Keratinocyte (primary cell): ENCODE data around the gene ACBD3. TPM values are rescaled to one million over a fixed set of nuclear protein-coding genes. Genes with fewer than 3 reads are reported as not detected.

Experiments
- DNase-seq: peaks from one replicate; pipeline ENCODE4 v3.0.0-alpha.2; 2011; ENCODE audit warnings: low read depth, missing footprints, low spot score
- FAIRE-seq: peaks from 2 replicates; lab custom pipeline; 2011; peaks lifted over from hg19 to GRCh38; lab: Jason Lieb, UNC
- H2AFZ ChIP-seq: 2 replicates; pipeline ENCODE4 v1.6.0; 2012; ENCODE audit warnings: low read length, control low read depth, inconsistent platforms; ENCODE audit not compliant: control insufficient read depth
- H3K27ac ChIP-seq: 2 replicates; pipeline ENCODE4 v1.5.1; 2011; ENCODE audit warnings: low read length; ENCODE audit not compliant: control insufficient read depth, insufficient read depth
- H3K27me3 ChIP-seq: 3 replicates; pipeline ENCODE4 v1.6.0; 2011; ENCODE audit warnings: low read length; ENCODE audit not compliant: control insufficient read depth, insufficient read depth; ENCODE audit errors: extremely low read depth
- H3K36me3 ChIP-seq, 2 experiments: 2 replicates in 1 of 2; 3 replicates in 1 of 2; pipeline ENCODE4 v1.5.1; 2011; ENCODE audit warnings: low read length in 2 of 2, mild to moderate bottlenecking in 1 of 2; ENCODE audit not compliant: control insufficient read depth in 2 of 2, insufficient read depth in 2 of 2; ENCODE audit errors: extremely low read depth in 1 of 2
- H3K4me1 ChIP-seq: 3 replicates; pipeline ENCODE4 v1.5.1; 2011; ENCODE audit warnings: low read length; ENCODE audit not compliant: control insufficient read depth, insufficient read depth; ENCODE audit errors: extremely low read depth
- H3K4me2 ChIP-seq: 3 replicates; pipeline ENCODE4 v1.6.0; 2011; ENCODE audit warnings: low read depth, low read length; ENCODE audit not compliant: control insufficient read depth, insufficient read depth; ENCODE audit errors: extremely low read depth
- H3K4me3 ChIP-seq, 3 experiments: fragments of 200-600 bp in 1 of 3; sonication (generic) in 1 of 3; 2 replicates in 2 of 3; 3 replicates in 1 of 3; pipeline ENCODE4 v1.5.1; 2011 to 2016; ENCODE audit warnings: low read length in 3 of 3, mild to moderate bottlenecking in 3 of 3, control low read depth in 2 of 3, inconsistent platforms in 1 of 3, low read depth in 1 of 3, mixed read lengths in 1 of 3, mixed run types in 1 of 3, moderate library complexity in 1 of 3; ENCODE audit not compliant: control insufficient read depth in 2 of 3, insufficient read depth in 2 of 3; ENCODE audit errors: extremely low read depth in 1 of 3
- H3K79me2 ChIP-seq: 2 replicates; pipeline ENCODE4 v1.6.0; 2012; ENCODE audit warnings: low read length; ENCODE audit not compliant: control insufficient read depth, insufficient read depth
- H3K9ac ChIP-seq: 3 replicates; pipeline ENCODE4 v1.6.0; 2011; ENCODE audit warnings: low read length; ENCODE audit not compliant: control insufficient read depth, insufficient read depth; ENCODE audit errors: extremely low read depth
- H3K9me1 ChIP-seq: 3 replicates; pipeline ENCODE4 v1.6.0; 2011; ENCODE audit warnings: low read length; ENCODE audit not compliant: control insufficient read depth, insufficient read depth; ENCODE audit errors: extremely low read depth
- H3K9me3 ChIP-seq: 2 replicates; pipeline ENCODE4 v1.5.1; 2012; ENCODE audit warnings: low read depth, low read length; ENCODE audit not compliant: control insufficient read depth
- H4K20me1 ChIP-seq: 3 replicates; pipeline ENCODE4 v1.6.0; 2011; ENCODE audit warnings: low read length; ENCODE audit not compliant: control insufficient read depth, insufficient read depth; ENCODE audit errors: extremely low read depth
- EZH2 ChIP-seq: IDR thresholded peaks from one replicate; pipeline ENCODE4 v1.6.1; 2012; ENCODE audit warnings: inconsistent platforms, mild to moderate bottlenecking, low read length, moderate library complexity
- dilution Hi-C: fragments of 300-500 bp; cut with MboI; formaldehyde crosslinking; loops from one replicate; pipeline ENCODE4 v1.7.0; 2020; ENCODE audit warnings: low sequenced_read_pairs; ENCODE audit not compliant: extremely low pct_ligation_motif_present
- polyA plus RNA-seq, 5 experiments: library from polyadenylated mRNA; depleted of rRNA in 3 of 5; stranded (reverse) in 3 of 5; stranded (forward) in 1 of 5; unstranded in 1 of 5; fragments of >200 nt; gene quantifications; 1 replicate in 1 of 5; 2 replicates in 3 of 5; 3 replicates in 1 of 5; pipeline versions ENCODE4 v1.2.1 to v1.2.3, GENCODE V29; 2011 to 2012; ENCODE audit warnings: missing spikeins in 2 of 5, low read depth in 1 of 5, low replicate concordance in 1 of 5
- TF ChIP-seq, protein P1 (sequence below), 3 experiments: IDR thresholded peaks in 1 of 3; conservative IDR thresholded peaks in 1 of 3; optimal IDR thresholded peaks in 1 of 3; 2 replicates in 2 of 3; 3 replicates in 1 of 3; pipeline versions ENCODE3 to v1.5.1; 2011; ENCODE audit warnings: low read length in 3 of 3, mild to moderate bottlenecking in 3 of 3, moderate library complexity in 2 of 3, control low read depth in 1 of 3, inconsistent platforms in 1 of 3; ENCODE audit not compliant: insufficient read depth in 2 of 3; ENCODE audit errors: extremely low read depth in 1 of 3

The ACBD3 gene
- polyA plus RNA-seq, 1 donor (not counting 4 experiments of a cell fraction or from before 2014, with no cell fraction given), result 43.1 TPM

DNA sequence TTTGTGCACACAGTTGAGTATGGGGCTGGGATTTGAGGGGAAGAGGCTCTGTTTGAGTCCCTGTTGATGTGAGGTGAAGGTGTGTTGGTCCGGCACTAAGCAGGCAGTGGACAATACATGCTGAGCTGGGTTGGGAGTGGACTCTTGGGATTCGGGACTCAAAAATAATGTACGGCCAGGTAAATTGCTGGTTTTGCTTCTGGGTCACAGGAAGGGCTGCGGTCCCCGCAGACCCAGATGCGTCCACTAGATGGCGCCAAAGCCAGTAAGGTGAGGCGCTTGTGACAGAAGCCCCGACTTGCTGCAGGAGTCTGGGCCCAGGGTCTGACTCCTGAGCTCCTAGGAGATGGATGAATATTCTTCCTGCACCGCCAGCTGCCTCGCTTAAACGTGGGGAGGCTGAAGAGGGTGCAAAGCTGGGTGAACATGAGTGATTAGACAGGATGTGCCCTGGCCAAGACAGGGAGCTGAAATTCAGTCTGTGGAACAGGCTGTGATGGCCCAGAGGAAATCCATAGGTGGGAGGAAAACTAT, 61.4 kb downstream of the ACBD3 start:
- Histone ChIP-seq H3K9me1 (no peaks in the 10 kb centered on the region), H3K4me1 (peaks cover 46% of the 10 kb centered on the region), H3K27me3 (no peaks in the 10 kb centered on the region), H3K79me2 (no peaks in the 10 kb centered on the region), H3K9ac (peak overlapping the region; percentile 62), H4K20me1 (no peaks in the 10 kb centered on the region), H3K9me3 (no peaks in the 10 kb centered on the region), H2AFZ (peak overlapping the region; percentile 99), H3K36me3 (no peaks in the 10 kb centered on the region), H3K27ac (peak overlapping the region; percentile 65), H3K4me3 (peak overlapping the region in 2 of 3 experiments; percentile 51 to 60), H3K4me2 (peak overlapping the region; percentile 92)
- DNase-seq (peak; percentile 58), FAIRE-seq (no peak)
- TF ChIP-seq, protein P1, sequence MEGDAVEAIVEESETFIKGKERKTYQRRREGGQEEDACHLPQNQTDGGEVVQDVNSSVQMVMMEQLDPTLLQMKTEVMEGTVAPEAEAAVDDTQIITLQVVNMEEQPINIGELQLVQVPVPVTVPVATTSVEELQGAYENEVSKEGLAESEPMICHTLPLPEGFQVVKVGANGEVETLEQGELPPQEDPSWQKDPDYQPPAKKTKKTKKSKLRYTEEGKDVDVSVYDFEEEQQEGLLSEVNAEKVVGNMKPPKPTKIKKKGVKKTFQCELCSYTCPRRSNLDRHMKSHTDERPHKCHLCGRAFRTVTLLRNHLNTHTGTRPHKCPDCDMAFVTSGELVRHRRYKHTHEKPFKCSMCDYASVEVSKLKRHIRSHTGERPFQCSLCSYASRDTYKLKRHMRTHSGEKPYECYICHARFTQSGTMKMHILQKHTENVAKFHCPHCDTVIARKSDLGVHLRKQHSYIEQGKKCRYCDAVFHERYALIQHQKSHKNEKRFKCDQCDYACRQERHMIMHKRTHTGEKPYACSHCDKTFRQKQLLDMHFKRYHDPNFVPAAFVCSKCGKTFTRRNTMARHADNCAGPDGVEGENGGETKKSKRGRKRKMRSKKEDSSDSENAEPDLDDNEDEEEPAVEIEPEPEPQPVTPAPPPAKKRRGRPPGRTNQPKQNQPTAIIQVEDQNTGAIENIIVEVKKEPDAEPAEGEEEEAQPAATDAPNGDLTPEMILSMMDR (optimal IDR thresholded peaks at IDR 0.05 in 1 of 3, IDR thresholded peaks at IDR 0.05 in 1 of 3, conservative IDR thresholded peaks at IDR 0.05 in 1 of 3; ENCODE audit: extremely low read depth in 1 of 3, insufficient read depth in 2 of 3, low read length in 3 of 3), result peak; percentile 88 to 97 (median 91)
- no peak for TF ChIP-seq EZH2
- dilution Hi-C loops, result no loop called here

DNA sequence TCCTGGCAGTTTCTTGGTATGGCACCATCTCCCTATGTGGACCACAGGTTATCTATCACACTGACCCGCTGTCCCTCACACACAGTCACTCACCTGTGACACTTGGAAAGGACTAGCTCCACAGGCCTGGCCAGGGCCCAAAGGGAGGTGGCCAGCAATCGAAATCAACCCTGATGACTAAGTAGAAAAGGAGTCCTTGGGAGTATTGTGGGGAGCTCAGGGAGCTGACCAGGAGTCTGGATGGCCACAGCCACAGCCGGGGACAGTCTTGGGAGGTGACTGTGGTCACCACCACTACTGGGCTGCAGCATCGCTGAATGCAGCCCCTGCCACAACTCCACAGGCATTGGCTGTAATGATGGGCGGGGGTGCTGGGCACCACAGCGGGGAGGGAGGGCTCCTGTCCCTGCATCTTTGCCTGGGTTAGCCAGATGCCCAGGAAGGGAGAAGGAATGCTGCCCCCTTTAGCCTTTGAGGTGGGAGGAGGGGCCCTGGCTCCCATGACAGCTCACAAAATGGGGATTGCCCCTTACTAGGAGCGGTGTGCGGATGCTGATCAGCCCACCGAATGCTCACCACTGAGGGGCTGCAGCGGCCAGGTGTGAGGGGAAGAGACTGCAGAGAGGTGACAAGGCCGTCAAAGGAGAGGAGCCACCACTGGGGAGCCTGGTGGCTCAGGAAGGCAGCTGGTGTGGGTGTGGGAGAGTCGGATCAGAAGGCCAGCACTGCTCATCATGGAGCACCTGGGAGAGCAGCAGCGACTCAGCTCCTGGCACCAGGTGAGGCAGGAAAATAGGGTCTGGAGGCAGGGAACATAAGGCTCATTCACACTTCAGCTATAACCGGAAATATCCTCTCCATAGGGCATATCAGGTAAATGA, 62.7 kb downstream of the ACBD3 start:
- Histone ChIP-seq H3K27me3 (no peaks in the 10 kb centered on the region), H3K4me3 (peak overlapping the region in 2 of 3 experiments; percentile 30 to 60)
- dilution Hi-C loops, result no loop called here

More for the DNA sequence above, 62.7 kb downstream of the ACBD3 start:
- FAIRE-seq, result no peak
- H4K20me1 ChIP-seq, result no peaks in the 10 kb centered on the region
- H3K4me1 ChIP-seq, result peaks cover 46% of the 10 kb centered on the region
- DNase-seq, result no peak
- H3K9ac ChIP-seq, result peak overlapping the region; percentile 62
- peak overlapping the region; percentile 99 for H2AFZ ChIP-seq
- H3K9me1 ChIP-seq, result no peaks in the 10 kb centered on the region
- H3K79me2 ChIP-seq, result no peaks in the 10 kb centered on the region
- peak overlapping the region; percentile 65 for H3K27ac ChIP-seq
- TF ChIP-seq, protein P1 (optimal IDR thresholded peaks at IDR 0.05 in 1 of 3, IDR thresholded peaks at IDR 0.05 in 1 of 3, conservative IDR thresholded peaks at IDR 0.05 in 1 of 3; ENCODE audit: extremely low read depth in 1 of 3, insufficient read depth in 2 of 3, low read length in 3 of 3), result no peak
- no peak for TF ChIP-seq EZH2
- peak overlapping the region; percentile 92 for H3K4me2 ChIP-seq
- H3K9me3 ChIP-seq, result no peaks in the 10 kb centered on the region
- no peaks in the 10 kb centered on the region for H3K36me3 ChIP-seq
